IMR-90 (cell line): ENCODE results near the gene HIRA. TPM values are rescaled to one million over a fixed set of nuclear protein-coding genes. Genes with fewer than 3 reads are reported as not detected.

Source experiments
- ATAC-seq: fragments of 200-7000 bp; cut with Tn5 transposase; 2 replicates; pipeline ENCODE4 v1.9.1; 2020; ENCODE audit warnings: low read depth, mild to moderate bottlenecking, moderate library complexity
- BruUV-seq: library from RNA; stranded (reverse); fragments of 400-500 nt; replicated peaks from 2 replicates; lab custom pipeline; 2021; lab: Mats Ljungman, UMichigan
- CTCF ChIA-PET: fragments of 300-600 bp; formaldehyde crosslinking; extraction: SDS; loops from one replicate; lab custom pipeline; 2021; ENCODE audit warnings: antibody characterized with exemption; lab: Yijun Ruan, JAX
- POLR2A ChIA-PET: fragments of 300-600 bp; sonication (Branson Sonifier 250); formaldehyde crosslinking; loops from one replicate; lab custom pipeline; 2022; ENCODE audit warnings: antibody characterized with exemption; ENCODE audit not compliant: unreplicated experiment; lab: Charles Lee
- DNase-seq: peaks from one replicate; pipeline ENCODE4 v3.0.0; 2013
- H2AFZ ChIP-seq: replicated peaks from 2 replicates; pipeline ENCODE3; 2013; ENCODE audit warnings: low read length, mild to moderate bottlenecking; ENCODE audit not compliant: poor library complexity
- H2AK5ac ChIP-seq: 2 replicates; pipeline ENCODE4 v1.6.1; 2013; ENCODE audit warnings: low read depth, low read length, inconsistent platforms
- H2AK9ac ChIP-seq: replicated peaks from 2 replicates; pipeline ENCODE3; 2013; ENCODE audit warnings: mild to moderate bottlenecking, low read depth, low read length, moderate library complexity; ENCODE audit not compliant: poor library complexity
- H2BK120ac ChIP-seq: 2 replicates; pipeline ENCODE4 v1.6.1; 2013; ENCODE audit warnings: low read depth, low read length, inconsistent platforms
- H2BK15ac ChIP-seq: 3 replicates; pipeline ENCODE4 v1.6.1; 2013; ENCODE audit warnings: low read depth, low read length, inconsistent platforms
- H2BK20ac ChIP-seq: 2 replicates; pipeline ENCODE4 v1.6.1; 2013; ENCODE audit warnings: low read depth, mild to moderate bottlenecking, inconsistent platforms, low read length, moderate library complexity
- H2BK5ac ChIP-seq: 2 replicates; pipeline ENCODE4 v1.6.1; 2013; ENCODE audit warnings: mild to moderate bottlenecking, low read depth, low read length, inconsistent platforms; ENCODE audit not compliant: poor library complexity, severe bottlenecking
- H3K14ac ChIP-seq: replicated peaks from 2 replicates; pipeline ENCODE4 v1.6.1; 2013; ENCODE audit warnings: low read depth, low read length, inconsistent platforms
- H3K18ac ChIP-seq: 2 replicates; pipeline ENCODE4 v1.6.1; 2013; ENCODE audit warnings: low read depth, low read length, control low read depth
- H3K23ac ChIP-seq: 2 replicates; pipeline ENCODE4 v1.6.1; 2013; ENCODE audit warnings: low read depth, low read length, inconsistent platforms
- H3K27ac ChIP-seq: 2 replicates; pipeline ENCODE4 v1.5.1; 2013; ENCODE audit warnings: mild to moderate bottlenecking, control low read depth, low read length; ENCODE audit not compliant: insufficient read depth
- H3K27me3 ChIP-seq: 2 replicates; pipeline ENCODE4 v1.6.1; 2013; ENCODE audit warnings: low read length; ENCODE audit not compliant: control insufficient read depth, insufficient read depth
- H3K36me3 ChIP-seq: 2 replicates; pipeline ENCODE4 v1.6.1; 2013; ENCODE audit warnings: low read length, mixed read lengths; ENCODE audit not compliant: control insufficient read depth, insufficient read depth
- H3K4ac ChIP-seq: 2 replicates; pipeline ENCODE4 v1.6.1; 2013; ENCODE audit warnings: low read depth, low read length, inconsistent platforms
- H3K4me1 ChIP-seq: 2 replicates; pipeline ENCODE4 v1.6.1; 2013; ENCODE audit warnings: low read length, mixed read lengths; ENCODE audit not compliant: control insufficient read depth, insufficient read depth
- H3K4me2 ChIP-seq: 2 replicates; pipeline ENCODE4 v1.6.1; 2013; ENCODE audit warnings: low read depth, mild to moderate bottlenecking, control low read depth, low read length, moderate library complexity
- H3K4me3 ChIP-seq: 2 replicates; pipeline ENCODE4 v1.5.1; 2013; ENCODE audit warnings: low read depth, mild to moderate bottlenecking, control low read depth, low read length, moderate library complexity; ENCODE audit not compliant: insufficient read depth
- H3K56ac ChIP-seq: 2 replicates; pipeline ENCODE4 v1.6.1; 2013; ENCODE audit warnings: low read length, inconsistent platforms; ENCODE audit not compliant: insufficient read depth; ENCODE audit errors: extremely low read depth
- H3K79me1 ChIP-seq, 2 experiments: 2 replicates each; pipeline ENCODE4 v1.6.1; 2013; ENCODE audit warnings: low read length in 2 of 2, inconsistent platforms in 1 of 2, low read depth in 1 of 2
- H3K9ac ChIP-seq: 2 replicates; pipeline ENCODE4 v1.6.1; 2013; ENCODE audit warnings: low read depth, low read length, control low read depth
- H3K9me1 ChIP-seq: 2 replicates; pipeline ENCODE4 v1.6.1; 2013; ENCODE audit warnings: low read length, inconsistent platforms; ENCODE audit not compliant: insufficient read depth
- H3K9me3 ChIP-seq: 2 replicates; pipeline ENCODE4 v1.6.1; 2013; ENCODE audit warnings: low read length; ENCODE audit not compliant: control insufficient read depth, insufficient read depth
- H4K20me1 ChIP-seq: 2 replicates; pipeline ENCODE4 v1.6.1; 2013; ENCODE audit warnings: low read length, inconsistent platforms; ENCODE audit not compliant: insufficient read depth
- H4K5ac ChIP-seq: 2 replicates; pipeline ENCODE4 v1.6.1; 2013; ENCODE audit warnings: mild to moderate bottlenecking, low read depth, low read length, control low read depth
- H4K8ac ChIP-seq, 2 experiments: 2 replicates each; pipeline ENCODE4 v1.6.1; 2013; ENCODE audit warnings: low read depth in 2 of 2, low read length in 2 of 2, control low read depth in 1 of 2, inconsistent platforms in 1 of 2
- H4K91ac ChIP-seq: 2 replicates; pipeline ENCODE4 v1.6.1; 2013; ENCODE audit warnings: low read depth, low read length, inconsistent platforms; ENCODE audit not compliant: insufficient read depth
- CEBPB ChIP-seq: IDR thresholded peaks from 2 replicates; pipeline ENCODE4 v1.6.1; 2012; ENCODE audit warnings: low read depth, low read length, improper control_type of control experiment
- CHD1 ChIP-seq: IDR thresholded peaks from 2 replicates; pipeline ENCODE4 v1.6.1; 2012; ENCODE audit warnings: low read depth, low read length, improper control_type of control experiment
- POLR2A ChIP-seq: IDR thresholded peaks from 2 replicates; pipeline ENCODE4 v1.6.1; 2012; ENCODE audit warnings: mild to moderate bottlenecking, low read depth, low read length
- RFX5 ChIP-seq: IDR thresholded peaks from 2 replicates; pipeline ENCODE4 v1.8.0; 2012; ENCODE audit warnings: low read depth, mild to moderate bottlenecking, low read length, moderate library complexity
- SMC3 ChIP-seq: fragments of 150-350 bp; IDR thresholded peaks from 2 replicates; pipeline ENCODE4 v1.6.1; 2016; ENCODE audit warnings: low read depth, mild to moderate bottlenecking, antibody characterized with exemption, low read length, moderate library complexity
- WGBS, 2 experiments: methylation state at CpG; one replicate each; pipeline versions ENCODE4 v1.1.5 to v1.1.7; 2013; ENCODE audit warnings: missing lambda C conversion rate in 2 of 2; ENCODE audit not compliant: insufficient read length in 1 of 2; ENCODE audit errors: extremely low coverage in 2 of 2; 5-methylcytosine and 5-hydroxymethylcytosine counted together
- dilution Hi-C: fragments of 300-500 bp; cut with HindIII; formaldehyde crosslinking; loops from one replicate; pipeline ENCODE4 v1.14.3; 2018; ENCODE audit warnings: low sequenced_read_pairs; ENCODE audit not compliant: unreplicated experiment
- in situ Hi-C: fragments of 300-500 bp; cut with MboI; formaldehyde crosslinking; loops from 3 replicates; pipeline ENCODE4 v1.14.3; 2019; ENCODE audit warnings: low sequenced_read_pairs, inconsistent platforms, mixed read lengths
- intact Hi-C: fragments of 100-400 bp; cut with micrococcal nuclease; formaldehyde crosslinking; loops from 2 replicates; pipeline ENCODE4 v1.10.0; 2022
- polyA plus RNA-seq, 3 experiments: library from polyadenylated mRNA; depleted of rRNA; stranded (reverse); fragments of >200 nt; gene quantifications; 2 replicates each; pipeline ENCODE4 v1.2.3, GENCODE V29; 2012; ENCODE audit warnings: low replicate concordance in 1 of 3
- total RNA-seq: library from RNA; depleted of rRNA; stranded (reverse); fragments of >200 nt; gene quantifications from 2 replicates; pipeline ENCODE4 v1.2.3, GENCODE V29; 2012
- TF ChIP-seq, protein P1 (sequence below): conservative IDR thresholded peaks from 2 replicates; pipeline ENCODE4 v1.5.1; 2012; ENCODE audit warnings: mild to moderate bottlenecking, low read depth, low read length, improper control_type of control experiment

Gene HIRA
- total and polyA plus RNA-seq, 2 of the 4 experiments (the other 2 are of a cell fraction): 14.5 to 24.2 TPM

DNA sequence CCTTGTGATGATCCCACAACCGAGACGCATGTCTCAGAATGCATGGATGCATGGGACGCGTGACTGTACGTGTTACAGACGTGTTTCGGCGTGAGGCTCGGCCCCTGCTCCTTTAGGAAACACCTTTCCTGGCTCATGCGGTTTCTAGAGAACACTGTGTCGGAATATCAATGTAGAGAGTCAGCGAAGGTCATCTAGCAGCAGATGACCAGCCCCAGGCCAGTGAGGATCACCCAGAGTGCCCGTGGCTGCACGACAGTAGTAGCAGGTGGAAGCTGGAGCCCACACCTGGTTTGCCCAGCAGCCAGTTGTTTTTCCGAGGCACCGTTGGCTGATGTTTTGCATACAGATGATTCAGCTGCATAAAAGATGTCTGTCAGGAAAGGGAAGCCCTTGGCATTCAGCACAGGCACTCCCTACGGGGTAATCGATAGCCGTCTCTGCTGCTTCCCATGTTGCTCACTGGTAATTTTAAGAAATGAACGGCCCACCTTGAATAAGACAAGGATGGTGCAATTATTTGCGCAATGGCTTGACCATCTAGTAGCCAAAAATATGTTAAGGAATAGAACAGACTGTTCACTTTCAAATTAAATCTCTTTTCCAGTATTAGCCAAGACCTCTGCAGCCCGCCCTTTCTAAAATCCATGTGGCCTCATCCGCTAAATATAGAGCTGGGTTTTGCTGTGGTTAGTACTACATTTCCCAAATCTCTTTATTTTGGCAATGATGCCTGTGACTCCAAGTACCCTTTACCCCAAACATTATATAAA, 138.9 kb downstream of the HIRA start:
- no TSS peak for BruUV-seq
- Histone ChIP-seq H2AK5ac (0 out of 2 replicates have a peak overlapping the region, but pooled peaks have one; percentile 36), H3K4me2 (peak overlapping the region; percentile 93), H4K5ac (peak overlapping the region; percentile 78), H2AFZ (peak overlapping the region; percentile 94), H3K27ac (no peak overlapping the region), H3K79me1 (peaks cover 11 to 28% of the 10 kb centered on the region in 2 experiments), H3K4ac (peak overlapping the region; percentile 91), H3K27me3 (peaks cover 3% of the 10 kb centered on the region; the same call in 1 of the 2 replicates), H3K56ac (no peak overlapping the region), H3K23ac (peak overlapping the region; percentile 89; the same call in 1 of the 2 replicates), H2BK5ac (no peak overlapping the region), H2BK120ac (no peak overlapping the region), H3K14ac (peak overlapping the region; percentile 88), H2BK20ac (no peak overlapping the region), H2AK9ac (peak overlapping the region; percentile 69), H3K18ac (no peak overlapping the region), H4K91ac (no peak overlapping the region), H3K9ac (no peak overlapping the region), H3K9me3 (no peaks in the 10 kb centered on the region), H4K8ac (peak overlapping the region; percentile 56 to 100), H3K36me3 (no peaks in the 10 kb centered on the region), H2BK15ac (0 out of 3 replicates have a peak overlapping the region, but pooled peaks have one; percentile 51), H3K9me1 (peaks cover 15% of the 10 kb centered on the region), H3K4me1 (peaks cover 12% of the 10 kb centered on the region), H3K4me3 (no peak overlapping the region), H4K20me1 (peaks cover 14% of the 10 kb centered on the region; the same call in 1 of the 2 replicates)
- ATAC-seq: no peak
- dilution Hi-C loops (no loop called here), intact Hi-C loops (loop anchor here (5.0 to 10.0 kb wide), 2 partner anchors 132 to 185 kb away; partner anchors contain the start of genes CDC45 and UFD1), in situ Hi-C loops (no loop called here)
- CTCF ChIA-PET: interaction anchor here (0.7 kb wide), 1 partner anchor 113 kb away, joined by 3 read pairs; no protein-coding TSS in a partner anchor
- WGBS, 2 experiments: 89% methylated on average over 10 of the region's 23 CpGs; no CpG with 5 or more reads in 1 of the 2 experiments
- no peak for DNase-seq
- POLR2A ChIA-PET: no interaction called here
- no peak for TF ChIP-seq CEBPB
- TF ChIP-seq, protein P1, sequence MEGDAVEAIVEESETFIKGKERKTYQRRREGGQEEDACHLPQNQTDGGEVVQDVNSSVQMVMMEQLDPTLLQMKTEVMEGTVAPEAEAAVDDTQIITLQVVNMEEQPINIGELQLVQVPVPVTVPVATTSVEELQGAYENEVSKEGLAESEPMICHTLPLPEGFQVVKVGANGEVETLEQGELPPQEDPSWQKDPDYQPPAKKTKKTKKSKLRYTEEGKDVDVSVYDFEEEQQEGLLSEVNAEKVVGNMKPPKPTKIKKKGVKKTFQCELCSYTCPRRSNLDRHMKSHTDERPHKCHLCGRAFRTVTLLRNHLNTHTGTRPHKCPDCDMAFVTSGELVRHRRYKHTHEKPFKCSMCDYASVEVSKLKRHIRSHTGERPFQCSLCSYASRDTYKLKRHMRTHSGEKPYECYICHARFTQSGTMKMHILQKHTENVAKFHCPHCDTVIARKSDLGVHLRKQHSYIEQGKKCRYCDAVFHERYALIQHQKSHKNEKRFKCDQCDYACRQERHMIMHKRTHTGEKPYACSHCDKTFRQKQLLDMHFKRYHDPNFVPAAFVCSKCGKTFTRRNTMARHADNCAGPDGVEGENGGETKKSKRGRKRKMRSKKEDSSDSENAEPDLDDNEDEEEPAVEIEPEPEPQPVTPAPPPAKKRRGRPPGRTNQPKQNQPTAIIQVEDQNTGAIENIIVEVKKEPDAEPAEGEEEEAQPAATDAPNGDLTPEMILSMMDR: no peak
- no peak for TF ChIP-seq SMC3
- no peak for TF ChIP-seq CHD1
- no peak for TF ChIP-seq RFX5
- TF ChIP-seq POLR2A: no peak
